AG20443 (cell line): ENCODE results near the gene TEX264.

Experiments used
- DNase-seq: peaks from one replicate; pipeline ENCODE4 v3.0.0; 2012; ENCODE audit warnings: low spot score, mixed read lengths

The TEX264 gene

DNA sequence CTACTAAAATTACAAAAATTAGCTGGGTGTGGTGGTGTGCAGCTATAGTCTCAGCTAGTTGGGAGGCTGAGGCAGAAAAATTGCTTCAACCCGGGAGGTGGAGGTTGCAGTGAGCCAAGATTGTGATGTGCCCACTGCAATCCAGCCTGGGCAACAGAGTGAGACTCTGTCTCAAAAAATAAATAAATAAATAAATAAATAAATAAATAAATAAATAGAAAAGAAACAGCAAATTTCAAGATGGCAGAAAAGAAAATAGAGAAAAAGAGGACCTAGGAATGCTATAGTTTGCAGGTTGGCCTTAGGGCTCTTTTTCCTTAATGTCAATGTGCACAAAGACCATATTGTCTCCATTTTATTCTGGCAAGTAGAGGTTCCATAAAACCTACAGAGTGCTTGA lies 79.8 kb downstream of the TEX264 start:
- no peak for DNase-seq

- DNase-seq, result no peak
These were observed 80.2 kb downstream of the TEX264 start for GRCh38 chr3:51751287-51751686.
